ENCODE measurements around the gene NEK1. TPM values are rescaled to one million over a fixed set of nuclear protein-coding genes. Genes with fewer than 3 reads are reported as not detected.
"Not testable (repeated sequence)": the region's sequence is repeated elsewhere in the genome, so short reads cannot be mapped to it uniquely, and the experiment has no call there.

Gene NEK1
- total RNA-seq, 1 donor, result 6.0 TPM

- H3K4me1 ChIP-seq (ENCODE audit: insufficient read depth, low read length); H3K27me3 ChIP-seq (ENCODE audit: insufficient read depth, low read length); H3K9me3 ChIP-seq (ENCODE audit: low read depth, low read length); H3K4me3 ChIP-seq (ENCODE audit: low read length): not testable (repeated sequence)
Observed at GRCh38 chr4:169452644-169453043, 159.7 kb downstream of the NEK1 start.

GRCh38 chr4:169448935-169449334 lies 163.4 kb downstream of the NEK1 start:
- not testable (repeated sequence) for H3K27me3 ChIP-seq (ENCODE audit: insufficient read depth, low read length); H3K4me1 ChIP-seq (ENCODE audit: insufficient read depth, low read length); H3K4me3 ChIP-seq (ENCODE audit: low read length)
- H3K9me3 ChIP-seq (ENCODE audit: low read depth, low read length), result peaks cover 13% of the 10 kb centered on the region

DNA sequence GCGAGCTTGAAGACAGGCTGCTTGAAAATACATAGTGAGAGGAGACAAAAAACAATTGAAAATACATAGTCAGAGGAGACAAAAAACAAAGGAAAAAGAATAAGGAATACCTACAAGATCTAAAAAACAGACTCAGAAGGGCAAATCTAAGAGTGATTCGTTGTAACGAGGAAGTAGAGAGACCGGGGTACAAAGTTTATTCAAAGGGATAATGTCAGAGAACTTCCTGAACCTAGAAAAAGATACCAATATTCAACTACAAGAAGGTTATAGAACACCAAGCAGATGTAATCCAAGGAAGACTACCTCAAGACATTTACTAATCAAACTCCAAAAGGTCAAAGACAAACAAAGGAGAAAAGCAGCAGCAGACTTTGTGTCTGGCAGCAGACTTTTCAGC lies 165.6 kb downstream of the NEK1 start:
- H3K9me3 ChIP-seq (ENCODE audit: low read depth, low read length), result peaks cover 20% of the 10 kb centered on the region
- no peaks in the 10 kb centered on the region for H3K4me1 ChIP-seq (ENCODE audit: insufficient read depth, low read length)
- no peaks in the 10 kb centered on the region for H3K27me3 ChIP-seq (ENCODE audit: insufficient read depth, low read length)
- H3K4me3 ChIP-seq (ENCODE audit: low read length), result no peak overlapping the region

- H3K4me1 ChIP-seq (ENCODE audit: insufficient read depth, low read length), result peaks cover 8% of the 10 kb centered on the region
- H3K4me3 ChIP-seq (ENCODE audit: low read length), result no peak overlapping the region
- no peaks in the 10 kb centered on the region for H3K27me3 ChIP-seq (ENCODE audit: insufficient read depth, low read length)
- H3K9me3 ChIP-seq (ENCODE audit: low read depth, low read length), result peaks cover 20% of the 10 kb centered on the region
Observed at GRCh38 chr4:169443748-169444147, 168.6 kb downstream of the NEK1 start.

DNA sequence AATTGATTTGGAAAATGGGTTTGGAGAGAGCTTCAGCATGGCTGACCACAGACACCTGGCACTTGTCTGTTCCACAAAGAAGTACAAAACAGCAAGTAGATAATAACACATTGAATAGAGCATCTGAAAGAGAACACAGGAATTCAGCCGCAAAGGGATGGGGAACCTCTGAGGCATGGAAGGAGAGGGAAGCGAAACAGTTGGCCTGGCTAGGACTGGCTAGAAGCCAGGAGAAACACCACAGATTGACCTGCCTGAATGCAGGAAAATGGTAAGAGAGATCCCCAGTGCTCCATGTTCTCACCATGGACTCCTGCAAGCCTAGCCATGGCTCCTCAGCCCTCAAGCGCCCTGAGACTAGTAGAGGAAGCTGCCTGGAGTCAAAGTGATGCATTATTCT lies 171.9 kb downstream of the NEK1 start:
- Histone ChIP-seq H3K4me1 (ENCODE audit: insufficient read depth, low read length) (peaks cover 8% of the 10 kb centered on the region), H3K27me3 (ENCODE audit: insufficient read depth, low read length) (no peaks in the 10 kb centered on the region), H3K4me3 (ENCODE audit: low read length) (no peak overlapping the region), H3K9me3 (ENCODE audit: low read depth, low read length) (peaks cover 20% of the 10 kb centered on the region)

DNA sequence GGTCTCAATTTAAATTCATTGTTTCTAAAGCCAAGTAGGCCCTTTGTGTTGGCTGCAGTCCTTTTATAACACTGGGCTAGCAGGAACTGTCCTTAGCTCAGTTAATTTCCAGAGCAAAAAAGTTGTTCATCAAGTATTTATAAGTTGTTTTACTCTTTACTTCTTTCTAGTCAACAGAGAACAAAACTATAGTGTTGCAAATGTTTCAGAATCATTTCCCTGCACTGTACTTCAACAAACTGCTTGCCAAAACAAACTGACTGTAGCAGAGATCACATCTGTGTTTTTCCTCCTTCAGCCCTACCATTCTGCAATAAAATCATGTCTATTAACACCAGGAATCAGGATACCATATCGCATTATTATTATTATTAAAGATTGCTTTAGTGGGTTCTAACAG lies 173.1 kb downstream of the NEK1 start:
- Histone ChIP-seq H3K27me3 (ENCODE audit: insufficient read depth, low read length) (no peaks in the 10 kb centered on the region), H3K4me3 (ENCODE audit: low read length) (no peak overlapping the region), H3K9me3 (ENCODE audit: low read depth, low read length) (peaks cover 10% of the 10 kb centered on the region), H3K4me1 (ENCODE audit: insufficient read depth, low read length) (peaks cover 8% of the 10 kb centered on the region)

DNA sequence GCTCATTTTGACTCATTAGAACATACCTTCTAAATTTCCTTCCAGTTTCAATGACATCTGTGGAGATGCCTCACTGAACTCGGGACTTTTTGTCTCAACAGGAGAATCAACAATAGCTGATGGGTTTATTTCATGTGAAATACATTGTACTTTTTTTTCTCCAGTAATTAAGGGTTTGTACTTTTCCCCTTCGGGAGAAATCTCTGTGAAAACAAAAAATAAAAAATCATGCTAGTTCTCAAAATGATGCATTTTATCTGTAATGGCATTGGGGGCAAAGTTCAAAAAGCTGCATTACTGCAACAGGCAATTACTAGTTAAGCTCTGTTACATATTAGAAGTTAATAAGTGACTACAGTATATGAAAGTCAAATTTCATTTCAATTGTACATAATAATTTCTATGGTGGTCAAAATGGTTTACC lies 174.3 kb downstream of the NEK1 start:
- Histone ChIP-seq H3K4me3 (ENCODE audit: low read length) (no peak overlapping the region), H3K27me3 (ENCODE audit: insufficient read depth, low read length) (no peaks in the 10 kb centered on the region), H3K4me1 (ENCODE audit: insufficient read depth, low read length) (peaks cover 8% of the 10 kb centered on the region), H3K9me3 (ENCODE audit: low read depth, low read length) (no peaks in the 10 kb centered on the region)

DNA sequence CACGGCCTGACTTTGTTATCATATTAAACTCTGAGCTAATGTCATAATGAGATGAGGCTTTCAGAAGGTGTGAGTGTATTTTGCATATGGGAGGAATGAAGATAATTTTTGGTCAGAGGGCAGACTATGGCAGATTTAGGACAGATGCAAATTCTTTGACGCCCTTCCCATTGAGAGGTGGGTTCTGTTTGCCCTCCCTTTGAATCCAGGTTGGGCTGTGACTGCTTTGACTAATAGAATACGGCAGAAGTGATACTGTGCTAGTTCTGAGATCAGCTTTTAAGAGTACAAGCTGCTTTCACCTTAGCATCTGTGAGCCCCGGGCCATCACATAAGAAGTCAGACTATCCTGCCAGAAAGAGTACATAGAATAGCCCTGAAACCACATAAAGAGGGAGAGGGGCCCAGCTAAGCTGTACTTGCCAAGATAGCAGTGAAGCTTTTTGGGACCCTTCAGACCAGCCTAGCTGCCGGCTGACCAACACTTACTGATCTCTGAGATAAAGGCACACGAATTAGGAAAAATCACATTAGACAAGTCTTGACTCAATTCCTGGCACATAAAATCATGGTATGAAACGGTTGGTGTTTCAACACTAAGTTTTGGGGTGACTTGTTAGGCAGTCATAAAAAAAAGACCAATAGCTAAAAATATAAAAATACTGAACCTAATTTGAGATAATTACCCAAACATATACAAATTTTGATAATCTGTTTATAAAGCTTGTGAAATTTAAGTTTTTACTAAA lies 174.9 kb downstream of the NEK1 start:
- Histone ChIP-seq H3K9me3 (ENCODE audit: low read depth, low read length) (no peaks in the 10 kb centered on the region), H3K4me1 (ENCODE audit: insufficient read depth, low read length) (peaks cover 8% of the 10 kb centered on the region)

DNA sequence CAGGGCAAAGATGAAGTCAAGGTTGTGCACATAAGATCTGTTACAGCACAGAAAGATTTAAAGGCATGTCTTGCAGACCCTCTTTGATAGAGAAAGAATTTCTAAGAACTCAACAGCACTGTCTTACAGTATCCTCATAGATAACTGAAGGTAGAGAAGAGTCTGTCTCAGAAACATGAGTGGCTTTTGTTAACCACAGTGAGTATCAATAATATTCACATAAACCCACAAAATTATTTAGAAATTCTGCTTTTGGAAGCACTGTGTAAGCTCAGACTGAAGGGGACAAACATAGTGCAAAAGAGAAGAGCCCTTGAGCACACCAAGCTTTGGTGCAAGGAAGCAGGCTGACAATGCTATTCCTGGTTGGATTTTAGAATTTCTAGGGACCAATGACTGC lies 175.6 kb downstream of the NEK1 start:
- peaks cover 8% of the 10 kb centered on the region for H3K4me1 ChIP-seq (ENCODE audit: insufficient read depth, low read length)
- no peaks in the 10 kb centered on the region for H3K9me3 ChIP-seq (ENCODE audit: low read depth, low read length)
- no peak overlapping the region for H3K4me3 ChIP-seq (ENCODE audit: low read length)
- no peaks in the 10 kb centered on the region for H3K27me3 ChIP-seq (ENCODE audit: insufficient read depth, low read length)

More for the DNA sequence above, 174.9 kb downstream of the NEK1 start:
- no peaks in the 10 kb centered on the region for H3K27me3 ChIP-seq (ENCODE audit: insufficient read depth, low read length)
- no peak overlapping the region for H3K4me3 ChIP-seq (ENCODE audit: low read length)

GRCh38 chr4:169428376-169428775 lies 184.0 kb downstream of the NEK1 start:
- Histone ChIP-seq H3K27me3 (ENCODE audit: insufficient read depth, low read length) (no peaks in the 10 kb centered on the region), H3K4me1 (ENCODE audit: insufficient read depth, low read length) (no peaks in the 10 kb centered on the region), H3K4me3 (ENCODE audit: low read length) (no peak overlapping the region), H3K9me3 (ENCODE audit: low read depth, low read length) (no peaks in the 10 kb centered on the region)

DNA sequence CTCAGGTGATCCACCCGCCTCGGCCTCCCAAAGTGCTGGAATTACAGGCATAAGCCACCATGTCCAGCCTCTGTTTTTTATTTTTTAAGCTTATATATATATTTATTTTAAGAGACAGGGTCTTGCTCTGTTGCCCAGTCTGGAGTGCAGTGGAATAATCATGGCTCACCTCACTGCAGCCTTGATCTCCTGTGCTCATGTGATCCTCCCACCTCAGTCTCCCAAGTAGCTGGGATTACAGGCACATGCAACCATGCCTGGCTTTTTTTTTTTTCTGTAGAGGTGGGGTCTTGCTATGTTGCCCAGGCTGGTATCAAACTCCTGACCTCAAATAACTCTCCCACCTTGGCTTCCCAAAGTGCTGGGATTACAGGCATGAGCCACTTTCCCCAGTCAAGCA lies 184.7 kb downstream of the NEK1 start:
- not testable (repeated sequence) for H3K27me3 ChIP-seq (ENCODE audit: insufficient read depth, low read length); H3K4me1 ChIP-seq (ENCODE audit: insufficient read depth, low read length); H3K9me3 ChIP-seq (ENCODE audit: low read depth, low read length); H3K4me3 ChIP-seq (ENCODE audit: low read length)

- H3K9me3 ChIP-seq (ENCODE audit: low read depth, low read length), result no peaks in the 10 kb centered on the region
- no peaks in the 10 kb centered on the region for H3K27me3 ChIP-seq (ENCODE audit: insufficient read depth, low read length)
- no peak overlapping the region for H3K4me3 ChIP-seq (ENCODE audit: low read length)
- H3K4me1 ChIP-seq (ENCODE audit: insufficient read depth, low read length), result no peaks in the 10 kb centered on the region
Observed at GRCh38 chr4:169420291-169420690, 192.1 kb downstream of the NEK1 start.

- no peak overlapping the region for H3K4me3 ChIP-seq (ENCODE audit: low read length)
- H3K4me1 ChIP-seq (ENCODE audit: insufficient read depth, low read length), result no peaks in the 10 kb centered on the region
Observed at GRCh38 chr4:169418846-169419245, 193.5 kb downstream of the NEK1 start.

GRCh38 chr4:169417629-169418282 lies 194.6 kb downstream of the NEK1 start:
- Histone ChIP-seq H3K4me3 (ENCODE audit: low read length) (no peak overlapping the region), H3K4me1 (ENCODE audit: insufficient read depth, low read length) (no peaks in the 10 kb centered on the region), H3K9me3 (ENCODE audit: low read depth, low read length) (no peaks in the 10 kb centered on the region), H3K27me3 (ENCODE audit: insufficient read depth, low read length) (no peaks in the 10 kb centered on the region)

More at GRCh38 chr4:169418846-169419245, 193.5 kb downstream of the NEK1 start:
- no peaks in the 10 kb centered on the region for H3K27me3 ChIP-seq (ENCODE audit: insufficient read depth, low read length)
- no peaks in the 10 kb centered on the region for H3K9me3 ChIP-seq (ENCODE audit: low read depth, low read length)

DNA sequence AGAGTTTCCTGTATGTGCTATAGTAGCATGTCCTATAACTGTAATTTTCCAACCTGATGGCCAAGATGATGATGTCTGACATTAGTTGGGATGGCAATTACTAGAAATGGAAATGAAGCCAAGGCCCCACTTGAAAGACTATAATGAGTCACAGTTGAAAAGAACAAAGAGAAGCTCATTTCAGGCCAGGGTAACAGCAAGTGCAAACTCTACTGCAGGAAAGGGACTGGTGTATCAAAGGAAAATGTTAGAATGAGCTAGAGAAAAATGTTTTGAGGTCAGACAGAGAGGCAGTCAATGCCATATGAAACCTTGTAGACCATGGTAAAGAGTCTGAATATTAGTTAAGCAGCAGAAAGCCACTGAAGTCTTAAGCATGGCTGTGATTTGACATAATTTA lies 195.4 kb downstream of the NEK1 start:
- H3K9me3 ChIP-seq (ENCODE audit: low read depth, low read length), result no peaks in the 10 kb centered on the region
- H3K4me3 ChIP-seq (ENCODE audit: low read length), result no peak overlapping the region
- no peaks in the 10 kb centered on the region for H3K27me3 ChIP-seq (ENCODE audit: insufficient read depth, low read length)
- no peaks in the 10 kb centered on the region for H3K4me1 ChIP-seq (ENCODE audit: insufficient read depth, low read length)

- H3K4me1 ChIP-seq (ENCODE audit: insufficient read depth, low read length), result peaks cover under 1% of the 10 kb centered on the region
- no peaks in the 10 kb centered on the region for H3K27me3 ChIP-seq (ENCODE audit: insufficient read depth, low read length)
- H3K9me3 ChIP-seq (ENCODE audit: low read depth, low read length), result no peaks in the 10 kb centered on the region
- H3K4me3 ChIP-seq (ENCODE audit: low read length), result no peak overlapping the region
Observed at GRCh38 chr4:169416461-169416860, 195.9 kb downstream of the NEK1 start.
